HG03025 (cell line): ENCODE data around the gene BIRC6.
"Not testable (repeated sequence)": the region's sequence is repeated elsewhere in the genome, so short reads cannot be mapped to it uniquely, and the experiment has no call there.

Source experiments
- ATAC-seq: cut with Tn5 transposase; IDR thresholded peaks from one replicate; pipeline ENCODE4 v1.9.1; 2021; ENCODE audit warnings: mild to moderate bottlenecking, moderate library complexity; ENCODE audit not compliant: unreplicated experiment, low FRiP score

Gene BIRC6

GRCh38 chr2:32356681-32357317 lies at the start of gene BIRC6:
Gene BIRC6, plus strand, starts transcription at chr2:32357023. Its CDS starts 139 bp downstream, at chr2:32357162.
- ATAC-seq: peak; percentile 85

GRCh38 chr2:32310577-32310976 lies 46.2 kb upstream of the BIRC6 start:
- no peak for ATAC-seq

- no peak for ATAC-seq
Measured at GRCh38 chr2:32314886-32315285, 41.9 kb upstream of the BIRC6 start.

GRCh38 chr2:32328679-32329078 lies 28.1 kb upstream of the BIRC6 start:
- not testable (repeated sequence) for ATAC-seq

GRCh38 chr2:32329180-32329980 lies 27.4 kb upstream of the BIRC6 start:
- not testable (repeated sequence) for ATAC-seq

- no peak for ATAC-seq
Measured at GRCh38 chr2:32330136-32330535, 26.7 kb upstream of the BIRC6 start.

- no peak for ATAC-seq
Measured at GRCh38 chr2:32342801-32343200, 14.0 kb upstream of the BIRC6 start.

GRCh38 chr2:32350797-32351196 lies 6.0 kb upstream of the BIRC6 start:
- ATAC-seq: not testable (repeated sequence)

- no peak for ATAC-seq
Measured at GRCh38 chr2:32355976-32356680, 695 bp upstream of the BIRC6 start.

GRCh38 chr2:32357318-32358110 lies 691 bp downstream of the BIRC6 start:
- ATAC-seq: peak; percentile 20

GRCh38 chr2:32358111-32358482 lies 1.3 kb downstream of the BIRC6 start:
- ATAC-seq: no peak

- no peak for ATAC-seq
Measured at GRCh38 chr2:32360416-32360815, 3.6 kb downstream of the BIRC6 start.

- not testable (repeated sequence) for ATAC-seq
Measured at GRCh38 chr2:32362997-32363396, 6.2 kb downstream of the BIRC6 start.

GRCh38 chr2:32363597-32363996 lies 6.8 kb downstream of the BIRC6 start:
- no peak for ATAC-seq

- ATAC-seq: not testable (repeated sequence)
Measured at GRCh38 chr2:32364290-32364689, 7.5 kb downstream of the BIRC6 start.

- ATAC-seq: not testable (repeated sequence)
Measured at GRCh38 chr2:32365679-32366078, 8.9 kb downstream of the BIRC6 start.

- ATAC-seq: no peak
Measured at GRCh38 chr2:32366595-32366994, 9.8 kb downstream of the BIRC6 start.

- ATAC-seq: no peak
Measured at GRCh38 chr2:32369222-32369621, 12.4 kb downstream of the BIRC6 start.

- ATAC-seq: not testable (repeated sequence)
Measured at GRCh38 chr2:32370942-32371341, 14.1 kb downstream of the BIRC6 start.

- ATAC-seq: no peak
Measured at GRCh38 chr2:32372519-32373182, 15.8 kb downstream of the BIRC6 start.
